Activated CD4-positive, CD25-positive, alpha-beta regulatory T cell treated with anti-CD3 and anti-CD28 coated beads, Interleukin-2, amount 50 U/mL, for 16 hours (primary cell): ENCODE measurements around the gene ANXA2R.
"Not testable (repeated sequence)": the region's sequence is repeated elsewhere in the genome, so short reads cannot be mapped to it uniquely, and the experiment has no call there.

ENCODE experiments used
- DNase-seq: peaks from one replicate; pipeline ENCODE4 v3.0.0-alpha.2; 2020; ENCODE audit warnings: low read depth, low spot score

Gene ANXA2R

DNA sequence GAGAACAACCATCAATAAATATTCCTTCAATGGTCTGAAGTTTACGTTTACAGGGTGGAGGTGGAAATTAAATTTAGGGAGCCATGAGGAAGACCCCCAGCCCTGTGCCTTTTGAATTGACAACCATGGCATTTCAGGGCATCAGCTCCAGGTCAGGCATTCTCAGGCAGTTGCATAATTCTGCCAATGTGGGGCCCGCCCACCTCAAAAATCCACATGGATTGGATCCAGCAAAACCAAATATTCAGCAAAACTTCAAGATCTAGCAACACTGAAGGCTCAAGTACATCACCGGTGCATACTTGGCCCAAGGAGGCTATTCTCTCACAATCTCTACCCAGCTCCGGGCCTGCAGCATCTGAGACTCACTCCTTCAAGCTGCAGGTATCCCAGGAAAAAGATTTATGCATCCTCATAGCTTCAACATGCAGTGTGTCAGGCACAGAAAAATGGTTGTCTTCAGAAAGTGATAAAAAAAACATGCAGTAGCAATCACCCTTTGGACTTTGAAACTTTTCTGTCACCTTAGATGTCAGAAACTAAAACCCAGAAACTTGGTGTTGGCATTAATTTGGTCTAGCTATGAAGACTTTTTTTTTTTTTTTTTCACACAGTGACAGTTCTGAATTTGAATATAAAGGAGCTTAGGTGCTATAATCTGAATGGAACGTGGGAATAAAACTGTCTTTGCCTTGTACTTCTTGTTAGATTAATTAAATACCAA, 21.4 kb upstream of the ANXA2R start:
- DNase-seq, result no peak

- DNase-seq, result not testable (repeated sequence)
These were observed 19.9 kb upstream of the ANXA2R start for GRCh38 chr5:43060020-43060419.

GRCh38 chr5:43055098-43055497, 15.0 kb upstream of the ANXA2R start:
- not testable (repeated sequence) for DNase-seq

GRCh38 chr5:43051684-43052083, 11.6 kb upstream of the ANXA2R start:
- DNase-seq, result no peak

DNA sequence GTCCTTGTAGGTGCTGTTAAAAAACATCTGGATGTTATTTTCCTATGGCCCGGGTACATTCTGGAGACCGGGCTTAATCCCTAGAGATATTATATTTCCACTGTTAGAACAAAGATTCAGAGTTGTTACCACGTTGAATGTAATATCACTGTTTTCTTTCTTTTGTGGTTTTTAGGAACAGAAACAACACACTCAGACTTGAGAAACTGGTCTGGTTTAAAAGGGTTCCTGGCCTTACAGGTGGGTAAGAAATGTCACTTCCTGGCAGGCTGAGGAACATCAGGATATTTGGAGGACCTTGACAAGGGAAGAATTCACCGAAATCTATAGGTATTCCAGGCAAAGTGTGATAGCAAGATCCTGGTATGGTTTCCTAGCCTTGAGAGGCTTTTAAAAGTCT, 10.3 kb upstream of the ANXA2R start:
- DNase-seq, result no peak

GRCh38 chr5:43049236-43049635, 9.1 kb upstream of the ANXA2R start:
- DNase-seq, result no peak

- DNase-seq, result no peak
These were observed 6.4 kb upstream of the ANXA2R start for GRCh38 chr5:43046474-43046873.

- no peak for DNase-seq
These were observed 5.1 kb upstream of the ANXA2R start for GRCh38 chr5:43045236-43045635.

DNA sequence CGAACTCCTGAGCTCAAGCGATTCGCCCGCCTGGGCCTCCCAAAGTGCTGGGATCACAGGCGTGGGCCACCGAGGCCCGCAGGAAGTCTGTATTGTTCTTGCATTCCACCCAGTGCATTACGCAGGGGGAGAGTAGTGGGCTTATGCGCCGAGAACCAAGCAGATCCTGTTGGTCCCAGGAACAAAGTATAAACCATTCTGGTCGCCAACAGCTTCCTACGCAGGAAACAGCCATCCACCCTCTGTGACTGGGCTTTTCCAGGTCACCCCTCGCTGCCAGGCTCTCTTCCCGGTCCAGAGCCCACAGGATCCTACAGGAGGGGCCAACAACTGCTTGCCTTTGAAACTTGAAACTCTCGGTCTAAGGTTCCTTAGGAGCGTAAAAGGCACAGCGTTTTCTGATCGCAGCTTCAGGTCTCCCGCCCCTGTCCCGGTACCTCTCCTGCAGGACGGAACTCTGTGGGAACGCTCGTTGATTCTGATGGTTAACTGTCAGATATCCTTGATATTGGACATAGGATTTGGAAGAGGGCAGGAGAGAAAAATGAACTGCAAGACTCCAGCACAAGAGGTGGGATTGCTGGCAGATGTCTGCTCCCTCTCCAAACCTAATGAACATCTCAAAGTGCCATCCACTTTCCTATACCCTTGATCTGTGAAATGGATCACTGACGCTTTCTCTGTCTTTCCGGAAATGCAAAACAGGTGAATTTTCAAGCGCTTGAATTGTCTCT, 4.2 kb upstream of the ANXA2R start:
- no peak for DNase-seq

DNA sequence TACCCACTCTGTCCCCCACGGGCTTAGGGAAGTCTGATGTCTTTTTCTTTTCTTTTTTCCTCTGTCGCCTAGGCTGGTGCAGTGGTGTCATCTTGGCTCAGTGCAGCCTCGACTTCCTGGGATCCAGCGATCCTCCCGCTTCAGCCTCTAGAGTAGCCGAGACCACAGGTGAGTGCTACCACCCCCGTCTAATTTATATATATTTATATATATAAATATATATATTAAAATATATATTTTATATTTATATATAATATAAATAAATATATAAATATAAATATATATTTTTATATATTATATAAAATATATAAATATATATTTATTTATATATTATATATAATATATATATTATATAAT, 3.3 kb upstream of the ANXA2R start:
- DNase-seq, result no peak

DNA sequence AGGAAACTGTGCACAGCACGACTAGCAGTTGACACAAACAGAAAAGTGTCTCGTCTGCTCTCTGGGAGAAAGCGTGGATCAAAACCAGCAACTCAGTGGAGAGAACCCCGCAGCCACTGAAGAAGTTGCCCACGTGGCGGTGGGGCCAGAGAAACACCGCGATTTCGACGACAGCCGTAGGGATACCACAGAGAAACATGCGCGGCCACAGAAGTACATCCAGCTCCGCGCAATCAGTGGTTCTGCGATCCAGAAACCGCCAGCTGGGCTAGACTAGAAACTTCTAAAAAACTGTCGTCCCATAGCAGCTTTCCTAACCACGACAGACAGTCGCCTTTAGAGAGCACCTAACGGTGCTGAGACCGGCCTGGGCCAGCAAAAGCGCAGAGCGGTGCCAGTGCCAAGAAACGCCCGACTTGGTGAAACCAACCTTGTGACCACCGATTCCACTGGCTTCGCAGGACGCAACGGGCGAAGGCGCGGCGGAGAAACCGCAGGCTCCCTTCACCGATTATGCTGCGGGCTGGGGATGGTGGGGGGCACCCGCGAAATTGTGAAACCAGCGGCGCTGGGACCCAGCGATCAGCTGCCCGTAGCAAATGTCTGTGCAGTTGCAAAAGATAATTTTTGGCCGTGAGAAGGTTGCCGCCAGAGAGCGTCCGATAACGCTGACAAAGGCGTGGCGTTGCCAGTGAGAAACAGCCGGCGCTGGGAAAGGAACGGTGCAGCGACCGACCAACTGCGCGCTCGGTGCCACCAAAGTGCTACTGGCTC, 2.7 kb upstream of the ANXA2R start:
- no peak for DNase-seq

DNA sequence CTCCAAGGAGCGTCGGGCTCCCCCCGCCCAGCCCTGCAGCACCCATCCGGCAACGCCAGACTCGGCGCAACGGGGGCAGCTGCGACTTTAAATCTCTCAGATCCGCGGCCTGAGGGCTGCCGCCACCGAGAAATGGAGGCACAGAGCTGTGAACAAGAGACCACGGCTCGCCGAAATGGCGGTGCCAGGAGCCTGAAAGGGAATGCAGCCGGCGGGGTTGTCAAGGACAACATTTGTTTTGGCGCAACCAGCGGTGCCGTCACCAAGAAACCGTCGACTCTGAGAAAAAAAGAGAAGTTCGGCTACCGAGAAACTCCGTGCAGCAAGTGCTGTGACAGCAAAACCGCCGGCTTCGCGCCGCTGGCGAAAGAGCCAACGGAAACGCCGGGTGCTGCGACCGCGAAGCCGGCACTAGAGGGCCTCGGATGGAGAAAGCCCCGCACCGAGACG, 2.1 kb upstream of the ANXA2R start:
- DNase-seq, result peak; percentile 53

- DNase-seq, result no peak
These were observed 1.6 kb upstream of the ANXA2R start for GRCh38 chr5:43041669-43042175.

DNA sequence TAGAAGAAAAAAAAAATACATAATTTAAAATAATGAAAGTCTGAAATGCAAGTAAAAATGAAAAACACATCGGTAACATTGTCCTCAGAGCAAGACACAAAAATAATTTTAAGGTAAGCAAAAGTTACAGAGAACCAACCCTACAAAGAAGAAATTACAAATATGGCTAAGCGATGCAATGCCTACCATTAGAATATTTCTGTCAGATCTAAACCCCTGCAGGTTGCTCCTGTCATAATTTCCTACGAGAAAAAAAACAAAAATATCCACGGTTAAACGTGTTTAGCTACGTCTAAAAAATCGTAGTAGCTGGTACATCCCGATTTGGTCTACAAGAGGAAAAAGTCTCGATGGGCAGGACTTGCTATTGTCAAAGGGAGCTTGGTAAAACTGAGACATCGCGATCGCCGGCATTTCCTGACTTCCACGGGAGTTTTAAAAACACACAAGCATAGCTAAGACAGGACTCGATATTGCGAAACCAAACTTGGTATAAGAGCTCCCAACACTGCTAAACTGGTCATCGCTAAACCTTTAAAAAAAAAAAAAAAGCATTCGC, 1.1 kb upstream of the ANXA2R start:
- DNase-seq, result no peak

GRCh38 chr5:43039471-43040286, 440 bp downstream of the ANXA2R start:
- DNase-seq, result peak; percentile 51

DNA sequence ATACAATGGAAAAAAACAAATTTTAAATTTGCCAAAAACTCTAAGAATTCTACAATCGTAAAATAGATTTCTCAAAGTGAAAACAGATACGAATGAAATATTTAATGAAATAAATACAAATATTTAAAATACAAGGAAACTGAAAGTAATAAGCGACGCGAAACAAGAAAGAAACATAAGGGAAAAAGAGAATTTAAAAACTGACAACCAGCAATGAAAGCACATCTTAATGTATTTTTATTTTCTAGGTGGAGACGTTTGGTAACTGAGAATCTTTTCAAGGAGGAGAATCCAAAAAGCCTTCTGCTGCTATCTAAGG, 1.0 kb downstream of the ANXA2R start:
- no peak for DNase-seq

GRCh38 chr5:43038496-43038989, 1.6 kb downstream of the ANXA2R start:
- no peak for DNase-seq

GRCh38 chr5:43037636-43038495, 2.3 kb downstream of the ANXA2R start:
- no peak for DNase-seq

GRCh38 chr5:43036856-43037635, 3.1 kb downstream of the ANXA2R start:
- no peak for DNase-seq
